ENCODE results near the gene ZDHHC5.

ZDHHC5 gene

GRCh38 chr11:57640068-57640800 lies 27.7 kb upstream of the ZDHHC5 start:
- POLR2A ChIA-PET = interaction anchor here (0.7 to 3.1 kb wide), 5 partner anchors 17 to 109 kb away, joined by 3 to 22 read pairs (median 3); partner anchors contain the start of genes CLP1 and UBE2L6

GRCh38 chr11:57641011-57641807 lies 26.7 kb upstream of the ZDHHC5 start:
- TF ChIP-seq ARNT (IDR thresholded peaks at IDR 0.05) (no peak), ELF4 (IDR thresholded peaks at IDR 0.05) (no peak), ZNF384 (IDR thresholded peaks at IDR 0.05) (no peak), SP1 (IDR thresholded peaks at IDR 0.05) (no peak), BHLHE40 (IDR thresholded peaks at IDR 0.05; ENCODE audit: borderline replicate concordance) (no peak), FOXM1 (IDR thresholded peaks at IDR 0.05; ENCODE audit: borderline replicate concordance) (no peak)
- ChIA-PET POLR2A (interaction anchor here (1.0 to 3.1 kb wide), 3 partner anchors 16 to 148 kb away, joined by 3 to 22 read pairs (median 4); partner anchors contain the start of genes CLP1 and UBE2L6), CTCF (interaction anchor here (0.6 to 3.9 kb wide), 25 partner anchors 8 to 596 kb away, joined by 3 to 59 read pairs (median 4); partner anchors contain the start of genes SLC43A1, UBE2L6 and YPEL4)
- peak; percentile 49 for DNase-seq (ENCODE audit: extremely low spot score)

More at GRCh38 chr11:57640068-57640800, 27.7 kb upstream of the ZDHHC5 start:
- DNase-seq (ENCODE audit: extremely low spot score) = no peak
- CTCF ChIA-PET = interaction anchor here (0.6 to 3.9 kb wide), 19 partner anchors 9 to 295 kb away, joined by 3 to 59 read pairs (median 4); partner anchors contain the start of genes SLC43A1, UBE2L6 and YPEL4
- no peak for TF ChIP-seq FOXM1 (IDR thresholded peaks at IDR 0.05; ENCODE audit: borderline replicate concordance)
- no peak for TF ChIP-seq BHLHE40 (IDR thresholded peaks at IDR 0.05; ENCODE audit: borderline replicate concordance)
- TF ChIP-seq HDGF (IDR thresholded peaks at IDR 0.05; ENCODE audit: borderline replicate concordance) = no peak
- no peak for TF ChIP-seq ELF4 (IDR thresholded peaks at IDR 0.05)
- no peak for TF ChIP-seq L3MBTL2 (conservative IDR thresholded peaks at IDR 0.05)
- no peak for TF ChIP-seq CTBP1 (IDR thresholded peaks at IDR 0.05; ENCODE audit: borderline replicate concordance)

- POLR2A ChIA-PET = interaction anchor here (1.0 to 1.4 kb wide), 3 partner anchors 74 to 298 kb away, joined by 3 to 8 read pairs (median 3); partner anchors contain the start of gene UBE2L6
- TF ChIP-seq NFRKB (IDR thresholded peaks at IDR 0.05) (no peak), PKNOX1 (IDR thresholded peaks at IDR 0.05) (no peak), TARDBP (IDR thresholded peaks at IDR 0.05) (no peak), SUZ12 (IDR thresholded peaks at IDR 0.05) (no peak)
- CTCF ChIA-PET = interaction anchor here (0.7 to 3.0 kb wide), 11 partner anchors 8 to 298 kb away, joined by 3 to 36 read pairs (median 5); partner anchors contain the start of gene UBE2L6
- no peak for DNase-seq (ENCODE audit: extremely low spot score)
These were observed 24.1 kb upstream of the ZDHHC5 start for GRCh38 chr11:57643802-57644201.

GRCh38 chr11:57644748-57645688 lies 22.9 kb upstream of the ZDHHC5 start:
- ChIA-PET CTCF (interaction anchor here (0.6 to 3.0 kb wide), 14 partner anchors 9 to 869 kb away, joined by 3 to 36 read pairs (median 4); partner anchors contain the start of gene UBE2L6), POLR2A (interaction anchor here (1.1 to 1.4 kb wide), 2 partner anchors 77 to 299 kb away, joined by 3 to 8 read pairs; partner anchors contain the start of gene UBE2L6)
- TF ChIP-seq ARNT (IDR thresholded peaks at IDR 0.05) (no peak), FOXA1 (IDR thresholded peaks at IDR 0.05) (no peak), ZNF384 (IDR thresholded peaks at IDR 0.05) (no peak), SP1 (IDR thresholded peaks at IDR 0.05) (no peak), L3MBTL2 (conservative IDR thresholded peaks at IDR 0.05) (no peak)
- DNase-seq (ENCODE audit: extremely low spot score) = peak; percentile 78

- ChIA-PET POLR2A (no interaction called here), CTCF (no interaction called here)
- TF ChIP-seq FOXK2 (IDR thresholded peaks at IDR 0.05) (no peak), BHLHE40 (IDR thresholded peaks at IDR 0.05; ENCODE audit: borderline replicate concordance) (no peak), FOXM1 (IDR thresholded peaks at IDR 0.05; ENCODE audit: borderline replicate concordance) (no peak), L3MBTL2 (conservative IDR thresholded peaks at IDR 0.05) (no peak), CTBP1 (IDR thresholded peaks at IDR 0.05; ENCODE audit: borderline replicate concordance) (no peak), PKNOX1 (IDR thresholded peaks at IDR 0.05) (no peak), ELF4 (IDR thresholded peaks at IDR 0.05) (no peak), SUZ12 (IDR thresholded peaks at IDR 0.05) (no peak), HDGF (IDR thresholded peaks at IDR 0.05; ENCODE audit: borderline replicate concordance) (no peak), SP1 (IDR thresholded peaks at IDR 0.05) (no peak), LEF1 (IDR thresholded peaks at IDR 0.05; ENCODE audit: borderline replicate concordance) (no peak)
- no peak for DNase-seq (ENCODE audit: extremely low spot score)
These were observed 22.2 kb upstream of the ZDHHC5 start for GRCh38 chr11:57645689-57646085.

GRCh38 chr11:57646194-57646798 lies 21.6 kb upstream of the ZDHHC5 start:
- no peak for DNase-seq (ENCODE audit: extremely low spot score)
- ChIA-PET CTCF (no interaction called here), POLR2A (no interaction called here)
- TF ChIP-seq LEF1 (IDR thresholded peaks at IDR 0.05; ENCODE audit: borderline replicate concordance) = no peak
- TF ChIP-seq ELF4 (IDR thresholded peaks at IDR 0.05) = no peak
- no peak for TF ChIP-seq SP1 (IDR thresholded peaks at IDR 0.05)
- TF ChIP-seq ZNF384 (IDR thresholded peaks at IDR 0.05) = no peak
- no peak for TF ChIP-seq PKNOX1 (IDR thresholded peaks at IDR 0.05)
- TF ChIP-seq NFRKB (IDR thresholded peaks at IDR 0.05) = no peak
- no peak for TF ChIP-seq ARNT (IDR thresholded peaks at IDR 0.05)
- TF ChIP-seq CTBP1 (IDR thresholded peaks at IDR 0.05; ENCODE audit: borderline replicate concordance) = no peak
- TF ChIP-seq L3MBTL2 (conservative IDR thresholded peaks at IDR 0.05) = no peak
- no peak for TF ChIP-seq BHLHE40 (IDR thresholded peaks at IDR 0.05; ENCODE audit: borderline replicate concordance)
- no peak for TF ChIP-seq FOXA1 (IDR thresholded peaks at IDR 0.05)

Data from HEK293T (cell line).